ENCODE measurements around the gene ANKRD40. TPM values are rescaled to one million over a fixed set of nuclear protein-coding genes. Genes with fewer than 3 reads are reported as not detected.

ANKRD40 gene
- total and polyA plus RNA-seq, 9 of the 15 experiments (the other 6 are each of a cell fraction or from before 2014, with no cell fraction given): 9.0 to 28.9 (median 27.7) TPM

DNA sequence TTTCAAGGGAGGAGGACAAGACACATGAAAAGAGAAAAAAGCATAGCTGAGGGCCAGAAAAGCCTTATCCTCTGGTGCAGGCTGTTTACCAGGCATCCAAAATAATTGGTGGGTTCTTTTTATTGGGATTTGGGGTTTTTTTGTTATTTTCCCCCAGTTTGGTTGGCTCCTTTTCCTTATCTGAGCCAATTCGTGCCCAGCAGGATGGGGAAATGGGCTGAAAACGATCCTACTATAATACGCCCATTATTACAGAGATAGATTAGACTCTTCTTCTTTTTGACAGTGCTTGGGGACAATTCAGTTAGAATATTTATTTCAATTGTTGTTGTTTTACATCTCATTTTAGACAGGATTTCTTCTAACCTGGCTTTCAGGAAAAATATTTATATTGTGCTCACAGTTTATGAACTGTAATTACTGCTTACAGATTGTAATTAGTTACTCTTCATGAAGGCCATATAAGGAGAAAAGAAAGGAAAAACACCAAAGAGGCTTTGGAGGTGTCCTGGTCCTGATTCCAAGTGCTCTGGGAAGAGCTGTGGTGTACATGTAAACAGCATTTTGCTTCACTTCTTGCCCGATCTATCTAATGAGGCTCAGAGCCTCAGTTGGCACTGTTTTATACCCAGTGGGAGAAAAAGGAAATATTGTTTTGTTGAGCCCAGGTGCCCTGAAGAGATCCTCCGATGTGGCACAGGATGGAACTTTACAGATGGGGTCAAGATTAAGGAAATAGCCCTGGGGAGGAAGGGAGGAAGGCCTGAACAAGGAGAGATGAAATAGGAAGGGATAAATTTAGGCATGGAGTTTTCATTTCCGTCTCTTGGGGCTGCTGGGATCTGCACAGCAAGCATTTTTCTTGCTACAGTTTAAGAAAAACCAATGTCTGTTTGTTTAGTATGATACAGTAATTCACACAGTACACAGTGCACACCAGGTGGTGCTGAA lies 611 bp upstream of the ANKRD40 start (continued):
- no peak for TF ChIP-seq ETS2 (tag; IDR thresholded peaks at IDR 0.05; ENCODE audit: borderline replicate concordance, poor library complexity, severe bottlenecking)
- TF ChIP-seq, protein P1, sequence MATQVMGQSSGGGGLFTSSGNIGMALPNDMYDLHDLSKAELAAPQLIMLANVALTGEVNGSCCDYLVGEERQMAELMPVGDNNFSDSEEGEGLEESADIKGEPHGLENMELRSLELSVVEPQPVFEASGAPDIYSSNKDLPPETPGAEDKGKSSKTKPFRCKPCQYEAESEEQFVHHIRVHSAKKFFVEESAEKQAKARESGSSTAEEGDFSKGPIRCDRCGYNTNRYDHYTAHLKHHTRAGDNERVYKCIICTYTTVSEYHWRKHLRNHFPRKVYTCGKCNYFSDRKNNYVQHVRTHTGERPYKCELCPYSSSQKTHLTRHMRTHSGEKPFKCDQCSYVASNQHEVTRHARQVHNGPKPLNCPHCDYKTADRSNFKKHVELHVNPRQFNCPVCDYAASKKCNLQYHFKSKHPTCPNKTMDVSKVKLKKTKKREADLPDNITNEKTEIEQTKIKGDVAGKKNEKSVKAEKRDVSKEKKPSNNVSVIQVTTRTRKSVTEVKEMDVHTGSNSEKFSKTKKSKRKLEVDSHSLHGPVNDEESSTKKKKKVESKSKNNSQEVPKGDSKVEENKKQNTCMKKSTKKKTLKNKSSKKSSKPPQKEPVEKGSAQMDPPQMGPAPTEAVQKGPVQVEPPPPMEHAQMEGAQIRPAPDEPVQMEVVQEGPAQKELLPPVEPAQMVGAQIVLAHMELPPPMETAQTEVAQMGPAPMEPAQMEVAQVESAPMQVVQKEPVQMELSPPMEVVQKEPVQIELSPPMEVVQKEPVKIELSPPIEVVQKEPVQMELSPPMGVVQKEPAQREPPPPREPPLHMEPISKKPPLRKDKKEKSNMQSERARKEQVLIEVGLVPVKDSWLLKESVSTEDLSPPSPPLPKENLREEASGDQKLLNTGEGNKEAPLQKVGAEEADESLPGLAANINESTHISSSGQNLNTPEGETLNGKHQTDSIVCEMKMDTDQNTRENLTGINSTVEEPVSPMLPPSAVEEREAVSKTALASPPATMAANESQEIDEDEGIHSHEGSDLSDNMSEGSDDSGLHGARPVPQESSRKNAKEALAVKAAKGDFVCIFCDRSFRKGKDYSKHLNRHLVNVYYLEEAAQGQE (IDR thresholded peaks at IDR 0.05; ENCODE audit: borderline replicate concordance): no peak
- TF ChIP-seq, protein P1 (CRISPR knock-in tag; IDR thresholded peaks at IDR 0.05; ENCODE audit: low read depth): no peak
- TF ChIP-seq ZNF217 (CRISPR knock-in tag; IDR thresholded peaks at IDR 0.05): no peak
- TF ChIP-seq, protein P2, sequence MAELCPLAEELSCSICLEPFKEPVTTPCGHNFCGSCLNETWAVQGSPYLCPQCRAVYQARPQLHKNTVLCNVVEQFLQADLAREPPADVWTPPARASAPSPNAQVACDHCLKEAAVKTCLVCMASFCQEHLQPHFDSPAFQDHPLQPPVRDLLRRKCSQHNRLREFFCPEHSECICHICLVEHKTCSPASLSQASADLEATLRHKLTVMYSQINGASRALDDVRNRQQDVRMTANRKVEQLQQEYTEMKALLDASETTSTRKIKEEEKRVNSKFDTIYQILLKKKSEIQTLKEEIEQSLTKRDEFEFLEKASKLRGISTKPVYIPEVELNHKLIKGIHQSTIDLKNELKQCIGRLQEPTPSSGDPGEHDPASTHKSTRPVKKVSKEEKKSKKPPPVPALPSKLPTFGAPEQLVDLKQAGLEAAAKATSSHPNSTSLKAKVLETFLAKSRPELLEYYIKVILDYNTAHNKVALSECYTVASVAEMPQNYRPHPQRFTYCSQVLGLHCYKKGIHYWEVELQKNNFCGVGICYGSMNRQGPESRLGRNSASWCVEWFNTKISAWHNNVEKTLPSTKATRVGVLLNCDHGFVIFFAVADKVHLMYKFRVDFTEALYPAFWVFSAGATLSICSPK (IDR thresholded peaks at IDR 0.05; ENCODE audit: borderline replicate concordance): no peak
- 0 out of 2 replicates have a peak, but pooled peaks have one; percentile 19 for TF ChIP-seq NCOA6 (IDR thresholded peaks at IDR 0.05)
- TF ChIP-seq SNIP1 (IDR thresholded peaks at IDR 0.05; ENCODE audit: low read depth): no peak
- TF ChIP-seq ZNF316 (IDR thresholded peaks at IDR 0.05): peak; percentile 78
- no peak; the same call in 1 of the 2 replicates for TF ChIP-seq MTA1 (IDR thresholded peaks at IDR 0.05; ENCODE audit: borderline replicate concordance)
- TF ChIP-seq ZNF224 (CRISPR knock-in tag; IDR thresholded peaks at IDR 0.05): no peak
- no peak for TF ChIP-seq ZFP30 (CRISPR knock-in tag; IDR thresholded peaks at IDR 0.05; ENCODE audit: borderline replicate concordance)
- TF ChIP-seq, protein P3, sequence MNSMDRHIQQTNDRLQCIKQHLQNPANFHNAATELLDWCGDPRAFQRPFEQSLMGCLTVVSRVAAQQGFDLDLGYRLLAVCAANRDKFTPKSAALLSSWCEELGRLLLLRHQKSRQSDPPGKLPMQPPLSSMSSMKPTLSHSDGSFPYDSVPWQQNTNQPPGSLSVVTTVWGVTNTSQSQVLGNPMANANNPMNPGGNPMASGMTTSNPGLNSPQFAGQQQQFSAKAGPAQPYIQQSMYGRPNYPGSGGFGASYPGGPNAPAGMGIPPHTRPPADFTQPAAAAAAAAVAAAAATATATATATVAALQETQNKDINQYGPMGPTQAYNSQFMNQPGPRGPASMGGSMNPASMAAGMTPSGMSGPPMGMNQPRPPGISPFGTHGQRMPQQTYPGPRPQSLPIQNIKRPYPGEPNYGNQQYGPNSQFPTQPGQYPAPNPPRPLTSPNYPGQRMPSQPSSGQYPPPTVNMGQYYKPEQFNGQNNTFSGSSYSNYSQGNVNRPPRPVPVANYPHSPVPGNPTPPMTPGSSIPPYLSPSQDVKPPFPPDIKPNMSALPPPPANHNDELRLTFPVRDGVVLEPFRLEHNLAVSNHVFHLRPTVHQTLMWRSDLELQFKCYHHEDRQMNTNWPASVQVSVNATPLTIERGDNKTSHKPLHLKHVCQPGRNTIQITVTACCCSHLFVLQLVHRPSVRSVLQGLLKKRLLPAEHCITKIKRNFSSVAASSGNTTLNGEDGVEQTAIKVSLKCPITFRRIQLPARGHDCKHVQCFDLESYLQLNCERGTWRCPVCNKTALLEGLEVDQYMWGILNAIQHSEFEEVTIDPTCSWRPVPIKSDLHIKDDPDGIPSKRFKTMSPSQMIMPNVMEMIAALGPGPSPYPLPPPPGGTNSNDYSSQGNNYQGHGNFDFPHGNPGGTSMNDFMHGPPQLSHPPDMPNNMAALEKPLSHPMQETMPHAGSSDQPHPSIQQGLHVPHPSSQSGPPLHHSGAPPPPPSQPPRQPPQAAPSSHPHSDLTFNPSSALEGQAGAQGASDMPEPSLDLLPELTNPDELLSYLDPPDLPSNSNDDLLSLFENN (IDR thresholded peaks at IDR 0.05; ENCODE audit: low read depth in 2 of 2, low read length in 2 of 2): no peak
- TF ChIP-seq HIVEP1 (CRISPR knock-in tag; IDR thresholded peaks at IDR 0.05): no peak
